GM12874 (cell line): ENCODE data around the gene FGD3.

Experiments
- CTCF ChIP-seq: IDR thresholded peaks from 2 replicates; pipeline ENCODE4 v1.5.1; 2011; ENCODE audit warnings: low read depth, mild to moderate bottlenecking, control low read depth, low read length, moderate library complexity; ENCODE audit not compliant: insufficient read depth

The FGD3 gene

GRCh38 chr9:92974761-92975755 lies 27.7 kb downstream of the FGD3 start:
- no peak for TF ChIP-seq CTCF

GRCh38 chr9:92976431-92976830 lies 29.1 kb downstream of the FGD3 start:
- TF ChIP-seq CTCF, result no peak

GRCh38 chr9:92977279-92977678 lies 30.0 kb downstream of the FGD3 start:
- TF ChIP-seq CTCF, result no peak

- TF ChIP-seq CTCF, result no peak
These were observed 31.1 kb downstream of the FGD3 start for GRCh38 chr9:92978345-92978875.

GRCh38 chr9:92979283-92980056 lies 32.1 kb downstream of the FGD3 start:
- TF ChIP-seq CTCF, result no peak

- no peak for TF ChIP-seq CTCF
These were observed 32.9 kb downstream of the FGD3 start for GRCh38 chr9:92980085-92980745.

- TF ChIP-seq CTCF, result no peak
These were observed 34.8 kb downstream of the FGD3 start for GRCh38 chr9:92982130-92982529.
